Cardiac muscle cell (in vitro differentiated cells and primary cell): Measurements from ENCODE around the gene APBB3. TPM values are rescaled to one million over a fixed set of nuclear protein-coding genes. Genes with fewer than 3 reads are reported as not detected.

Source experiments
- DNase-seq, 2 donors: peaks; one replicate each; pipeline versions ENCODE4 v3.0.0 to v3.0.0-alpha.2; 2010 to 2017; ENCODE audit warnings: low read depth in 1 of 2, low spot score in 1 of 2
- H3K27ac ChIP-seq: fragments of 200-600 bp; sonication (generic); 2 replicates; pipeline ENCODE4 v1.5.1; 2016
- H3K27me3 ChIP-seq: fragments of 200-600 bp; sonication (generic); 2 replicates; pipeline ENCODE4 v1.6.0; 2016; ENCODE audit warnings: control low read depth
- H3K36me3 ChIP-seq: fragments of 200-600 bp; sonication (generic); 2 replicates; pipeline ENCODE4 v1.5.1; 2016; ENCODE audit warnings: control low read depth
- H3K4me1 ChIP-seq: fragments of 200-600 bp; sonication (generic); 2 replicates; pipeline ENCODE4 v1.8.1; 2017; ENCODE audit warnings: low read depth, mild to moderate bottlenecking, mixed run types
- H3K4me3 ChIP-seq: fragments of 200-600 bp; sonication (generic); 2 replicates; pipeline ENCODE4 v1.5.1; 2016; ENCODE audit warnings: mild to moderate bottlenecking
- H3K9me3 ChIP-seq: fragments of 200-600 bp; sonication (generic); 2 replicates; pipeline ENCODE4 v1.5.1; 2017; ENCODE audit warnings: low read depth, mild to moderate bottlenecking, control low read depth
- polyA plus RNA-seq: library from polyadenylated mRNA; unstranded; fragments of >200 nt; fragmentation: Nextera tagmentation; extraction: Ambion mirVana; gene quantifications from 2 replicates; pipeline ENCODE4 v1.2.1, GENCODE V29; 2016
- total RNA-seq: library from RNA; depleted of rRNA; stranded (reverse); fragments of >200 nt; gene quantifications from 2 replicates; pipeline ENCODE4 v1.2.3, GENCODE V29; 2016
- TF ChIP-seq, protein P1 (sequence below): IDR thresholded peaks from 2 replicates; pipeline ENCODE4 v1.5.1; 2012; ENCODE audit warnings: low read depth, mild to moderate bottlenecking, low read length

The APBB3 gene
- total and polyA plus RNA-seq, 2 experiments from 2014 or later, result 45.4 to 61.8 TPM

DNA sequence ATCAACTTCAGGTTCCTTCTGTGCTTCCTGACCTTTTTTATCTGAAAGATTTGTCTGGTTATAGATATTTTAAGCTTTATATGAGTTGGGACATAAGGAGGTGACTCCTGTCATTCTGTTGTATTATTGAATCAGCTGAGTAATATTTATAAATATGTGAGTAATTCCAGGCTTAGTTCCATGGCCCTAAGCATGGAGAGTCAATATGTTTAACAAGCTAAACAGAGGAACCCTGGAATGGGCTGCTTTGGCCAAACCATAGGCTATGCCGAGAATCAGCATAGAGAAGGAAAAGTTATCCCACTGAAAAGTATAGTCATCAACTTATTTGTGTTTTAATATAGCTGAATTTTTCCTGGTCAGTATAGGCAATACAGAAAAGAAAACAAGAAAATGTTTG lies 24.2 kb downstream of the APBB3 start:
- Histone ChIP-seq H3K4me3 (no peak overlapping the region), H3K9me3 (no peaks in the 10 kb centered on the region), H3K36me3 (peaks cover 60% of the 10 kb centered on the region), H3K4me1 (no peaks in the 10 kb centered on the region), H3K27ac (no peak overlapping the region), H3K27me3 (no peaks in the 10 kb centered on the region)
- TF ChIP-seq, protein P1, sequence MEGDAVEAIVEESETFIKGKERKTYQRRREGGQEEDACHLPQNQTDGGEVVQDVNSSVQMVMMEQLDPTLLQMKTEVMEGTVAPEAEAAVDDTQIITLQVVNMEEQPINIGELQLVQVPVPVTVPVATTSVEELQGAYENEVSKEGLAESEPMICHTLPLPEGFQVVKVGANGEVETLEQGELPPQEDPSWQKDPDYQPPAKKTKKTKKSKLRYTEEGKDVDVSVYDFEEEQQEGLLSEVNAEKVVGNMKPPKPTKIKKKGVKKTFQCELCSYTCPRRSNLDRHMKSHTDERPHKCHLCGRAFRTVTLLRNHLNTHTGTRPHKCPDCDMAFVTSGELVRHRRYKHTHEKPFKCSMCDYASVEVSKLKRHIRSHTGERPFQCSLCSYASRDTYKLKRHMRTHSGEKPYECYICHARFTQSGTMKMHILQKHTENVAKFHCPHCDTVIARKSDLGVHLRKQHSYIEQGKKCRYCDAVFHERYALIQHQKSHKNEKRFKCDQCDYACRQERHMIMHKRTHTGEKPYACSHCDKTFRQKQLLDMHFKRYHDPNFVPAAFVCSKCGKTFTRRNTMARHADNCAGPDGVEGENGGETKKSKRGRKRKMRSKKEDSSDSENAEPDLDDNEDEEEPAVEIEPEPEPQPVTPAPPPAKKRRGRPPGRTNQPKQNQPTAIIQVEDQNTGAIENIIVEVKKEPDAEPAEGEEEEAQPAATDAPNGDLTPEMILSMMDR, result no peak
- no peak for DNase-seq

DNA sequence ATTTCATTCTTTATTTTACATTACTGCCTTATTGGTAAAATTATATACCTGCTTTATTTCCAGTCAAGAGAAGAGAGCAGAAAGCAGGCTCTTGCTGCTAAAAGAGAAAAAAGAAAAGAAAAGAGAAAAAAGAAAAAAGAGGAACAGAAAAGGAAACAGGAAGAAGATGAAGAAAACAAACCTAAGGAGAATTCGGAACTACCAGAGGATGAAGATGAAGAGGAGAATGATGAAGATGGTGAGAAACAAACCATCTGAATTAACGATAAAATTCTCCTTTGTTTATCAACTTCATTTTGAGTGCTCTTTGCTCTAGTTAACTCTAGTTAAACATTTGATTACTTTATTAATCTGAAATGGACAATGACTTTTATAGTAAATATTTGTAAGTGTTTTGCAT lies 40.4 kb downstream of the APBB3 start:
- TF ChIP-seq, protein P1, result no peak
- H3K4me1 ChIP-seq, result no peaks in the 10 kb centered on the region
- H3K9me3 ChIP-seq, result no peaks in the 10 kb centered on the region
- no peak overlapping the region for H3K27ac ChIP-seq
- H3K27me3 ChIP-seq, result no peaks in the 10 kb centered on the region
- no peak overlapping the region for H3K4me3 ChIP-seq
- no peak for DNase-seq
- H3K36me3 ChIP-seq, result peaks cover 35% of the 10 kb centered on the region

DNA sequence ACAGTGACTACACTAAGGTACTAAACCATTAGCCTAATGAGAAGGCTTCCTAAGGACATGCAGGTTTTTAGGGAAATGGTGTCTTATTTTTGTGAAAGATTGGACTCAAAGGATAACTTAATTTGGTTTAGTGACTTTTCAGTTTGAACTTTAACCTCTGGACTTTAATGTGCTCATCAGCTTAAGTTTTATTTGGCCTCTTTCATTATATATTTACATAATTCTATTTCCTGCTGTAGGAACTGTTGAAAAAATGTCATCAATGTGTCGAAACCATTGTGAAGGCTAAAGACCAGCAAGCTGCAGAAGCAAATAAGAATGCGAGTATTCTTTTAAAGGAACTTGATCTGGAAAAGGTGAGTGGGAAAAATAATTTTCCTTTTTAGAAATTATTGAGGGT lies 51.3 kb downstream of the APBB3 start:
- TF ChIP-seq, protein P1, result no peak
- Histone ChIP-seq H3K4me3 (no peak overlapping the region), H3K36me3 (peaks cover 44% of the 10 kb centered on the region), H3K4me1 (no peaks in the 10 kb centered on the region), H3K9me3 (no peaks in the 10 kb centered on the region), H3K27ac (no peak overlapping the region), H3K27me3 (no peaks in the 10 kb centered on the region)
- DNase-seq, result no peak

DNA sequence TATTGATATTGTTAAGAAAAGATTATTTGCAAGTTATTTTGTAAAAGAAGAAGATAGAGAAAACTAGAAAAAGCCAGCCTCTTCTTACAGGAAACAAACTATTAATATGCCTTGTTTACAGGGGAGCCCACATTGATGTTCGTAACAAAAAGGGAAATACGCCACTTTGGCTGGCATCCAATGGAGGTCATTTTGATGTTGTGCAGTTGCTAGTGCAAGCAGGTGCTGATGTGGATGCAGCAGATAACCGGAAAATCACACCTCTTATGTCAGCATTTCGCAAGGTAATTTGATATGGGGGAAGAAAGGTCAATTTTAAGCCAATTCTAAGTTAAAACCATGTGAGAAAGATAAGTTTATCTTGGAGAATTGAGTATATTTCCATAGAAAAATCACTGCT lies 54.5 kb downstream of the APBB3 start:
- Histone ChIP-seq H3K4me3 (no peak overlapping the region), H3K9me3 (no peaks in the 10 kb centered on the region), H3K4me1 (no peaks in the 10 kb centered on the region), H3K36me3 (peaks cover 77% of the 10 kb centered on the region), H3K27ac (no peak overlapping the region), H3K27me3 (no peaks in the 10 kb centered on the region)
- DNase-seq, result no peak
- TF ChIP-seq, protein P1, result no peak

Other genes starting within 250 kb of the APBB3 start
- 4.9 TPM in 2 replicates for gene HBEGF, start 218.0 kb downstream of the APBB3 start, total RNA-seq
- 3.7 and 5.1 TPM in 2 replicates for gene HBEGF, start 218.0 kb downstream of the APBB3 start, polyA plus RNA-seq
- gene SLC4A9, start 204.4 kb downstream of the APBB3 start, total RNA-seq, result not detected in 2 replicates
- 0.06 TPM in 1 of 2 replicates, not detected in the other for gene SLC4A9, start 204.4 kb downstream of the APBB3 start, polyA plus RNA-seq
- gene ANKHD1, start 162.8 kb downstream of the APBB3 start, total RNA-seq, result 42.4 and 58.8 TPM in 2 replicates
- gene ANKHD1, start 162.8 kb downstream of the APBB3 start, polyA plus RNA-seq, result 41.5 and 46.5 TPM in 2 replicates
- gene EIF4EBP3, start 16.9 kb downstream of the APBB3 start, total RNA-seq, result 3.1 and 5.3 TPM in 2 replicates
- 6.6 and 24.8 TPM in 2 replicates for gene EIF4EBP3, start 16.9 kb downstream of the APBB3 start, polyA plus RNA-seq
- gene SRA1, start 7.1 kb downstream of the APBB3 start, total RNA-seq, result 22.8 and 43.9 TPM in 2 replicates
- gene SRA1, start 7.1 kb downstream of the APBB3 start, polyA plus RNA-seq, result 51.5 and 80.6 TPM in 2 replicates
- gene SLC35A4, start 230 bp upstream of the APBB3 start, total RNA-seq, result 29.5 and 32.3 TPM in 2 replicates
- gene SLC35A4, start 230 bp upstream of the APBB3 start, polyA plus RNA-seq, result 67.9 and 80.7 TPM in 2 replicates
- 1.4 TPM in 1 of 2 replicates, not detected in the other for gene CD14, start 68.6 kb upstream of the APBB3 start, total RNA-seq
- 0.10 TPM in 1 of 2 replicates, not detected in the other for gene CD14, start 68.6 kb upstream of the APBB3 start, polyA plus RNA-seq
- 77.1 and 234 TPM in 2 replicates for gene TMCO6, start 74.9 kb upstream of the APBB3 start, total RNA-seq
- gene TMCO6, start 74.9 kb upstream of the APBB3 start, polyA plus RNA-seq, result 14.2 and 17.2 TPM in 2 replicates
- gene NDUFA2, start 83.0 kb upstream of the APBB3 start, total RNA-seq, result 65.5 and 113 TPM in 2 replicates
- 243 and 273 TPM in 2 replicates for gene NDUFA2, start 83.0 kb upstream of the APBB3 start, polyA plus RNA-seq
- 80.4 and 104 TPM in 2 replicates for gene IK, start 83.2 kb upstream of the APBB3 start, total RNA-seq
- gene IK, start 83.2 kb upstream of the APBB3 start, polyA plus RNA-seq, result 119 and 125 TPM in 2 replicates
- 17.2 and 23.8 TPM in 2 replicates for gene WDR55, start 100.3 kb upstream of the APBB3 start, total RNA-seq
- 17.7 and 21.1 TPM in 2 replicates for gene WDR55, start 100.3 kb upstream of the APBB3 start, polyA plus RNA-seq
- gene DND1, start 109.0 kb upstream of the APBB3 start, total RNA-seq, result 1.0 and 2.1 TPM in 2 replicates
- gene DND1, start 109.0 kb upstream of the APBB3 start, polyA plus RNA-seq, result 0.86 and 0.94 TPM in 2 replicates
- gene HARS1, start 126.8 kb upstream of the APBB3 start, total RNA-seq, result 43.0 and 50.1 TPM in 2 replicates
- 72.9 and 94.1 TPM in 2 replicates for gene HARS1, start 126.8 kb upstream of the APBB3 start, polyA plus RNA-seq
- gene HARS2, start 126.9 kb upstream of the APBB3 start, total RNA-seq, result 27.8 and 30.9 TPM in 2 replicates
- gene HARS2, start 126.9 kb upstream of the APBB3 start, polyA plus RNA-seq, result 33.6 and 39.9 TPM in 2 replicates
- gene ZMAT2, start 135.8 kb upstream of the APBB3 start, total RNA-seq, result 30.2 and 47.0 TPM in 2 replicates
- 42.1 and 49.0 TPM in 2 replicates for gene ZMAT2, start 135.8 kb upstream of the APBB3 start, polyA plus RNA-seq
- gene PCDHA1, start 221.5 kb upstream of the APBB3 start, total RNA-seq, result 0.25 TPM in 1 of 2 replicates, not detected in the other
- 0.29 and 0.69 TPM in 2 replicates for gene PCDHA1, start 221.5 kb upstream of the APBB3 start, polyA plus RNA-seq
- 4.5 and 5.1 TPM in 2 replicates for gene PCDHA2, start 230.3 kb upstream of the APBB3 start, total RNA-seq
- 2.7 and 5.3 TPM in 2 replicates for gene PCDHA2, start 230.3 kb upstream of the APBB3 start, polyA plus RNA-seq
- gene PCDHA3, start 236.5 kb upstream of the APBB3 start, total RNA-seq, result 1.1 and 2.3 TPM in 2 replicates
- 1.8 and 2.9 TPM in 2 replicates for gene PCDHA3, start 236.5 kb upstream of the APBB3 start, polyA plus RNA-seq
- 14.2 and 14.3 TPM in 2 replicates for gene PCDHA4, start 242.5 kb upstream of the APBB3 start, total RNA-seq
- gene PCDHA4, start 242.5 kb upstream of the APBB3 start, polyA plus RNA-seq, result 6.1 and 9.1 TPM in 2 replicates